GM12872 (cell line): ENCODE results near the gene ABHD10.

Experiments
- TF ChIP-seq, protein P1 (sequence below): IDR thresholded peaks from 3 replicates; pipeline ENCODE4 v1.5.1; 2011; ENCODE audit warnings: low read depth, mild to moderate bottlenecking, low read length, moderate library complexity; ENCODE audit not compliant: insufficient read depth

Gene ABHD10

DNA sequence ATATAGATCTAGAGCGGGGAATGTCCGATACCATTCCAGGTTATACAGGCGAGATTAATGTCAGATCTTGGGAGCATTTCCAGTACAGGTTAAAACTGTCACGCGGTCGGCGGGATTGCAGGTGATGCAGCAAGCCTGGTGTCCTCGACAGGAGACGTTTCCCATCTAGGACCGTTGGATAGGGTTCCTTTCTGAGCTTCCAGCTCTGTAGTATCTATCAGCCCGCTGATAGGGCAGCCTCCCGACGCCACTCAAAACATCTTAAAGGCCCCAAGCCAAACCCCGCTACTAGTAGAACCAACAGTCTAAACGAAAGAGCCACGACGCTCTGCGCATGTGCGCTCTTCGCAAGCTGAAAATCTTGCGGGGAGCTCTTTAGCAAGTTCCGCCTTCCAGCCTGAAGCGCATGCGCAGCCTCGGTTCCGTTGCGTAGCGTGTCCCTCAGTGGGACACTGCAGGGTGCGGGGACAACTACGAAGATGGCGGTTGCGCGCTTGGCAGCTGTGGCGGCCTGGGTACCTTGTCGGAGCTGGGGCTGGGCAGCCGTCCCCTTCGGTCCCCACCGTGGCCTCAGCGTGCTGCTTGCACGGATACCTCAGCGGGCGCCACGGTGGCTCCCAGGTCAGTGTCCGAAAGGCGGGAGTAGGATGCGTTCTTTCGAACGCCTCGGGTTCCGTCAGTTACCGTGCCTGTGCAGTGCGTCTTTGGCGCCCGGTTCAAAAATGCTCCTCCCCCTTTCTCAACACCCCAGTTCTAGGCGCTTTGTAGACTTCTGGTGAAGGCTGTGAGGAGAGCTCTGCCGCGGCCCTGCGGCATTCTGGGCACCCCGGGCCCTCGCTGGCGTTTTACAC lies at the start of gene ABHD10:
ABHD10 (plus strand) TSS at position 444 of the 851 bp plus-strand sequence; CDS start at position 480, 36 bp downstream.
- TF ChIP-seq, protein P1, sequence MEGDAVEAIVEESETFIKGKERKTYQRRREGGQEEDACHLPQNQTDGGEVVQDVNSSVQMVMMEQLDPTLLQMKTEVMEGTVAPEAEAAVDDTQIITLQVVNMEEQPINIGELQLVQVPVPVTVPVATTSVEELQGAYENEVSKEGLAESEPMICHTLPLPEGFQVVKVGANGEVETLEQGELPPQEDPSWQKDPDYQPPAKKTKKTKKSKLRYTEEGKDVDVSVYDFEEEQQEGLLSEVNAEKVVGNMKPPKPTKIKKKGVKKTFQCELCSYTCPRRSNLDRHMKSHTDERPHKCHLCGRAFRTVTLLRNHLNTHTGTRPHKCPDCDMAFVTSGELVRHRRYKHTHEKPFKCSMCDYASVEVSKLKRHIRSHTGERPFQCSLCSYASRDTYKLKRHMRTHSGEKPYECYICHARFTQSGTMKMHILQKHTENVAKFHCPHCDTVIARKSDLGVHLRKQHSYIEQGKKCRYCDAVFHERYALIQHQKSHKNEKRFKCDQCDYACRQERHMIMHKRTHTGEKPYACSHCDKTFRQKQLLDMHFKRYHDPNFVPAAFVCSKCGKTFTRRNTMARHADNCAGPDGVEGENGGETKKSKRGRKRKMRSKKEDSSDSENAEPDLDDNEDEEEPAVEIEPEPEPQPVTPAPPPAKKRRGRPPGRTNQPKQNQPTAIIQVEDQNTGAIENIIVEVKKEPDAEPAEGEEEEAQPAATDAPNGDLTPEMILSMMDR: no peak

DNA sequence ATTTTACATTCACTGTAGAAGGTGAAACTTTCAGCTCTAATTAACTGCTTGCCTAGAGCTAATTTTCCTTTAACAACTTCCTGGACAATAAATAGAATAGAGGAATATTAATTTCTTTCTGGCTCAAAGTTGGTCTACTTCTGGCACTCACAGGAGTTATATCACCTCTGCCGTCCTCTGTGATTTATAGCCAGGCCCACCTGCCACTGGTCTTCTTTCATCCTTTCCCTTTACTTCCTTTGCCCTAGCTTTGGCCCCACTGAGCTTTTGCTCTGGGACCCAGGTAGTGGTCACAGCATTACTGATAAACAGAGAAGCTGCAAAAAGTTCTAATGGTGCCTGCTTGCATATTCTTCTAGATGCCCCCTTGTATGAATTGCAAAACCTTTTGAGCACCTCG lies 49.3 kb upstream of the ABHD10 start:
- TF ChIP-seq, protein P1: no peak

DNA sequence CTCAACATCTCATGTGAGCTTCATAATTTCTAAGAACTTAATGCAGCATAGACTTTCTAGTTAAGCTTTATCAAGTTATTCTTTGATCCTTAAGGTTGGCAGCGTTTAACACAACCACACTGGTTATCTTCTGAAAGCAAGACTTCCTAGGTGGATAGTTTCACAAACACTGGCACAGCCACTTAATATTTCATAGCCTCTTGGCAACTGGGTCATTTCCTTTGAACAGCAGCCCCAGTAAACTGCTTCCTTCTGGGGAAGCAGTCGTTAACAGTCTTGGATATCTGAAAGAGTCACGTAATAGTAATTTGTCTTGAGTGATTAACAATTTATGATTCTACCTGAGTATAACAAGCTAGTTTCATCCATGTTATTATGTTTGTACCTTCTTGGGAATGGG lies 45.9 kb upstream of the ABHD10 start:
- TF ChIP-seq, protein P1: no peak

DNA sequence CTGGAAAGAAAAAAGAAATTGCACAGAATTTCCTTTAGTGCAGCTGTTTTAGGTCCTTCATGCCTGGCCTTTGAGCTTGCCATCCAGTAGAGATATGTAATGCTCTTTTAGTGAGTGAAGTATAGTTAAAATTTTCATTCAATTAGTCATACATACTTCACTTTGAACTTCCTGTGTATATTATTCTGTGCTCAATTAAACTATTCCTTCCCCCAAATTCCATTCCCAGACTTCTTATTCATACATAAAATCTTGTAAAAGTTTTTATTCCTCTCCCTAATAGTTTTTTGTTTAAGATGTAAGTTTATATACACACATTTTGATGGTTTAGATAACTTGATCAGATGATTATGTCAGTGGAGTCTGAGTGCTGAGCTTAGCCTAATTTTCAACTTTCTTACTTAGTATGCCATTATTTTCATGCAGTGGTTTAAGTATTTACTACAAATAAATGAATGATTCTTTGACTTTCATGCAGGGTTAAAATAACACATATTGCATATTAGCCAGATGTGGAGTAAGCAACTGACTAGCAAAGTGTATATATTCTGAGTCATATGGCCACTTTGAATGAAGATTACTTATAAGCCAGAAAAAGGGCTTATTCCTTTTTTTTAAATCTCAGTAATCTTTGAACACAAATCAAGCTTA lies 42.5 kb upstream of the ABHD10 start:
- TF ChIP-seq, protein P1: no peak

DNA sequence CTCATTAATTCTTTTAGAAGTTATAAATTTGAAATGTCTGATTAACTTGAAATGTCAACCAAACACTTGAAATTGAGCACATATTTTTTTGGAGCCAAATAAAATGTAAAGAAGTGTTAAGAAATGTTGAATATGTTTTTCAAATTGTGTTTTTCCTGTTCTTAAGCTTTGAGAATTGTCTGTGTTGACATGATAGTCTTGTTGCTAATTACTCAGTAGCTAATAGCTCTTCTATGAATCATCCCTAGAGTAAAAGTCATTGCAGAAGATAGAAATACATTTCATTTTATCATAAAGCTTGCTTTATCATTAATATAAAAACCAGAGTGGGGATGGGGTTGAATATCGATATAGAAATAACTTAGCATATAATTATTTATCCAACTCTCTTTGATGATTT lies 41.9 kb upstream of the ABHD10 start:
- TF ChIP-seq, protein P1: no peak

DNA sequence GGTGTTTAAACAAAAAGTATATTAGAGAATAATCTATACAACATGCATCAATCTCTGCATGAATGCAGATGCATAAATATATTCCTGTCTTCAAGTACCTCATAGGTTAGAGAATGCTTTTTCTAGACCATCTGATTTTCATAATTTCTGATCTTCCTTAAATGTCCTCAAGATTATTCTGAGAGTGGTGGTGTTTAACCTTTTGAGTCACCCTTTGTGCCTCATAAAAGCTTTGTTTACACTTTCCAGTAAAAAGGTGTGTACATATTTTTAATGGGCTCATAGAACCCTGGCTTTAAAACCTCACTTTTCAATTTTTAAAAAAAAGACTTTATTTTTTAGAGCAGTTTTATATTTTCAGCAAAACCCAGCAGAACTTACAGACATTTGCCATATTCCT lies 41.0 kb upstream of the ABHD10 start:
- TF ChIP-seq, protein P1: no peak

DNA sequence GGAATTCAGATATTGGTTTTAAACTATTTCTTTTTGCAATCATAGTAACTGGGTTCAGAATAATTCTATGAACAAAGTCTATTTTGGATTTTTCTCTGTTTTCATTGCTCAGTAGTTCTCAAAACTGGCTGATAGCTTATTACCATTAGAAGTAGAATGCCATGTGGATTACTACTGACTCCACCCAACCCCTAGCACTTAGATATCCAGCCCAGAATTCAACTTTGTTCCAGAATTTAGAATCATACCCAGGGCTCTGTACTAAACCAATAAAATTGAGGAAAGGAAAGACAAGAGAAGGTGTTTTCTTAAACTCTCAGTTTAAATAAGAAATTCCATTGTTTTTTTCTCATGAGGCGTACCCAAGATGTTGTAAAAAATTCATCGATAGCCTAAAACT lies 39.0 kb upstream of the ABHD10 start:
- TF ChIP-seq, protein P1: no peak
